Stimulated activated CD4-positive, alpha-beta T cell treated with anti-CD3 and anti-CD28 coated beads, TNF-alpha, amount 100 ng/mL, for 1 hour (primary cell): ENCODE results near the gene HOXB3.
"Not testable (repeated sequence)": the region's sequence is repeated elsewhere in the genome, so short reads cannot be mapped to it uniquely, and the experiment has no call there.

Source experiments
- DNase-seq, 3 donors: peaks; one replicate each; pipeline ENCODE4 v3.0.0-alpha.2; 2020; ENCODE audit warnings: low read depth in 3 of 3, low spot score in 1 of 3

HOXB3 gene

GRCh38 chr17:48528936-48529682 lies 60.9 kb downstream of the HOXB3 start:
- no peak for DNase-seq

DNA sequence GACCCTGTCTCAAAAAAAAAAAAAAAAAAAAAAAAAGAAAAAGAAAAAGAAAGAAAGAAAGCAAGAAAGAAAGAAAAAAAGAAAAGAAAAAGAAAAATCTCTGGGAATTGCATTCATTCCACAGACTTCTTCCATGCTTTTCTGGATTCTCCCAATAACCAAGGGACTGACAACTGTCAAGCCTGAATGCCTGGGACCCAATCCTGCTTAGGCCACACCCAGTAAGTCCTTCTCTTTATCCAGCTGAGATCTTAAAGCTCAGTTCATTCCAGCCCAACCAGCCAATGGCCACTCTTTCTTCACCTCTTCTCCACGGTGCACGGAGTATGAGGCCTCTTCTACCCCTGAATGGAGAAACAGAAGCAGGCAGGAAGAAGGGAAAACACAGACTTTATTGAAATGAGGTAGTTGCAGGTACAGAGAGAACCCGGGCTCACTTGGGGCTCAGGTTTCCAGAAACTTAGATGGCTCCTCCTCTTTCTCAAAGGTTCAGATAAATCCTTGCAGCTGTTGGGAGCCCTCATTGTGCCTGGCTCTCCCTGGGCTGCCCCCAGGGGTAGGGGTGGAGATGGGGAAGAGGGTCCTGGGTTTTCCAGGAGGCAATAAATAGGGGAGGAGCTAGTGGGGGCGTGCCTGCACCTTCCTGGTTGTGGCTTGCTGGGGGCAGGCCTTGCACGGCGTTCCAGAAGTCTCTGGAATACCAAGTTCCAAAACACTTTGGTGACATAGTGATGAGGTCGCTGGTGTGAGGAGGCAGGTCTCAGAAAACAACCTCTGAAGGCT lies 61.7 kb downstream of the HOXB3 start:
- DNase-seq: no peak

DNA sequence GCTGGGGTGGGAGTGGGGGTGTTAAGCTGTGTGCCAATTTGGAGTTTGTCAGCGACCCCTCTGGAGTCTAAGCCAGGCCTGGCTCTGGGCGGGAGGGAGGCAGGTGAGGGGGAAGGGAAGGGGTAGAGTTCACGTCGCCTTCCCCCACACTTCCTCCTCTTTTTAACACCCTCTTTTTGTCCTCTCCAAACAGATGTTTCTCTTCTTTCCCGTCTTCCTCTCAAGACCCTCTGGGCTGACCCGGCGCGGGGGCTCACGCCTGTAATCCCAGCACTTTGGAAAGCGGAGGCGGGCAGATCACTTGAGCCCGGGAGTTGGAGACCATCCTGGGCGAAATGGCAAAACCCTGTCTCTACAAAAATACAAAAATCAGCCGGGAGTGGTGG lies 62.5 kb downstream of the HOXB3 start:
- DNase-seq: no peak

- no peak for DNase-seq
These were observed 63.2 kb downstream of the HOXB3 start for GRCh38 chr17:48526608-48527546.

DNA sequence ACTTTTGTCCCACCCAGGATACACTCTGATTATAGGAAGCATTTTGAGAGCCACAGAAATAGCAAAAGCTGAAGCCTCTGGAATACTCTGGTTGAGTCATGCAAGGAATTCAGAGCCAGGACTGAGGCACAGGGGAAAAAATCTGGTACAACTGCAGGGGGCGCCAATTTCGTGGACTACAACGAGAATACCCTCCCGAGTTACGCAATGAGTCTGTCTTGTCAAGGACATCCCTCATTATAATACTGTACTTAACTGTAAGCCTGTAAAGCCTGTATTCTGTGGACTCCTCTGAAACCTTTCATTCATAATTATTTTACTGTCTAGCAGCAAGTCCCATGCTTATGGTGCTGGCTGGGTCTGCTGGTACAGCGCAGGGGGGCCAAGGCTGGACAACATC lies 67.0 kb downstream of the HOXB3 start:
- no peak for DNase-seq

DNA sequence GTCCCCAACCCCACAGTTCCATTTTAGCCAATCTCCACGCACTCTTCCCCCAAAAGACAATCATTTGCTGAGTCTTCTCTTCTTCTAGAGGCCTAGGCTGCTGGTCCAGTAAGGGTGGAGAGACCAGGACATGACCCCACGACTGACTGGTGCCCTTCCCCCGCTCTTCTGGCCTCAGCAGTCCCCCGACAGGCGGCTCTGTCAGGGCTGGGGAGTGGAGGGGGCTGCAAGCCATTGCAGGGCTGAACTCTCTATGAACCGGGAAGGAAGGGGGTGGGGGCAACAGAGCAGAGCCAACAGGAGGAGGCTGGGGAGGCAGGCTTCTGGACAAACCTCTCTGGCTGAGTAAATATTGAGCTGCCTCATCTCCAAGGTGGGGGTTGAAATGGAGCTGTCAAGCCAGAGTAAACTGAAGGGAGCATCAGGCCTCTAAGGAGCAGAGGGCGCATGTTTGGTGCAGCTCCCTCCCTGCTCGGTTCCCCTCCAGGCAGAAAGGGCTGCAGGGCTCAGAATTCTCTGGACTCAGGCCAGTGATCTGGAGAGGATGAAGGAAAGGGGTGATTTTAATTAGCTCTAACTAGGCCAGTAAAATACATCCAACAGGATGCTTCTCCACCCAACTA lies 67.9 kb downstream of the HOXB3 start:
- no peak for DNase-seq

DNA sequence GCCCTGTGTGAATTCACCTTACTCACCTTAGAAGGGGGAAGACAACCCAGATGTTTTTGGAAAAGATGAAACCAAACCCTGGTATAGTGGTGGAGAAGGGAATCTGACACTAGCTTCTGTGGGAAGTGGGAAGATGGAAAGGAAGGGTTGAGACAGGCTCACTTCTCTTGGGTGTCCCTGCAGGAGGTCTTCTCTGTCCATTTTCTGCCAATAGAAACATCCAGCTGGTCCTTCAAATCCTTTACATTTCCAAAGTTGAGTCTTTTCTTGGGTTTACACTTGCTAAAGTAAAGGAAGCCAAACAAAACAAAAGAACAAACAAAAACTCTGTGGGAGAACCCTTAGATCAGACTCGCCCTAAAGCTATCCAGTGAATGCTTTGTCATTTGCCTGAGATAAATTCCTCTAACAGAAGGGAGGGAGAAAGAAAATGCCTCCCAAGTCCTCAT lies 69.4 kb downstream of the HOXB3 start:
- DNase-seq: no peak

DNA sequence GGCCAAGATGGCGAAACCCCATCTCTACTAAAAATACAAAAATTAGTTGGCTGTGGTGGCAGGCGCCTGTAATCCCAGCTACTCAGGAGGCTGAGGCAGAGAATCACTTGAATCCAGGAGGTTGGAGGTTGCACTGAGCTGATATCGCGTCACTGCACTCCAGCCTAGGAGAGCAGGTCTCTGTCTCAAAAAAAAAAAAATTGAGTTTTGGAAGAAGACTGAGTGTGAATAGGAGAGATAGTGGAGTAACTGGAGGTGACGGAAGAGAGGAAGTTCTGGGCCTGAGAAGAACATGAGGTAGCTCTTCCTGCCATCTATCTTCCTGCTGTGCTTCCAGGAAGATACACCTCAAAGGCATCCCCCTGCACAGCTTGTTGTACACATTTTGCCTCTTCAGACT lies 70.6 kb downstream of the HOXB3 start:
- no peak for DNase-seq

GRCh38 chr17:48517478-48517877 lies 72.6 kb downstream of the HOXB3 start:
- DNase-seq: no peak

- no peak for DNase-seq
These were observed 73.8 kb downstream of the HOXB3 start for GRCh38 chr17:48515925-48516900.

GRCh38 chr17:48514477-48514876 lies 75.6 kb downstream of the HOXB3 start:
- DNase-seq: no peak

GRCh38 chr17:48513666-48514455 lies 76.2 kb downstream of the HOXB3 start:
- no peak for DNase-seq

DNA sequence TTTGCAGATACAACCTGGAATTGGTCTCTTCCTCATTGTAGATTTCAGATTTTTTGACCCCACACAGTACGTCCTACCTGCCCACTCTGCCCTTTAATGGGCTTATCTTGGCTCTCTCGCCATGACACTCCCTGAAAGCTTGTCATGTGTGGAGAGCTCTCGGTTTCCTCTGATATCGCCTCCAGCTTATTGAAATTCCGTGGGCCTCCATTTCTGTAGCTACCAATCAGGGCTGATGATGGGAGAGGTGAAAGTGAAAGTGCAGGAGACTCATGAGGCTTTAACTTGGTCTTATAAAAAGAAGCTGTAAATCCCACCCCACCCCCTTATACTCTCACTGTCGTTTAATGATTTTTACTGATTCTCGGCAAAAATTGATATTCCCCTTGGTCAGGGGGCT lies 76.9 kb downstream of the HOXB3 start:
- no peak for DNase-seq

DNA sequence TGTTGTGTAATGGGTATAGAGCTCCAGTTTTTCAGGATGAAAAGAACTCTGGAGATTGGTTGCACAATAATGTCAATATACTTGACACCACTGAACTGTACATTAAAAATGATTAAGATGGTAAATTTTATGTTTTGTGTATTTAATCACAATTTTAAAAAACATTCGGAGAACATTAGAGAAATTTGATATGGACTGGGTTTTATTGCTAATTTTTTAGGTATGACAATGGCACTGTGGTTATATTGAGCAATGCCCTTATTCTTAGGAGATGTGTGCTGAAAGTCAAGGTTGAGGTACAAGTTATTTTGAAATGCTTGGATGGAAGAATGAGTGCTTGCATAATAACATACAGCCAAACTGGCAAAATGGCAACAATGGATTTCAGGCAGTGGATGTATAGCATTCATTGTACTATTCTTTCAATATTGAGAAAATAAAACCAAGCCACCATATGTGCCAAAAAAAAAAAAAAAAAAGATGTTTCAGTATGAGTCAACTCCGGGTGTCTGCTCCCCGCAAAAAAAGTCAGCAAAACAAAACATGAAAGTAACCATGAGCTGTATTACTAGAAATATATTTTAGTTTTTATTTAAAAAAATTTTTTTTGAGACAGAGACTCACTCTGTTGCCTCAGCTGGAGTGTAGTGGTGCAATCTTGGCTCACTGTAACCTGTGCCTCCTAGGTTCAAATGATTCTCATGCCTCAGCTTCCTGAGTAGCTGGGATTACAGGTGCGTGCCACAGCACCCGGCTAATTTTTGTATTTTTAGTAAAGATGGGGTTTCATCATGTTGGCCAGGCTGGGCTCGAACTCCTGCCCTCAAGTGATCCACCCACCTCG lies 79.1 kb downstream of the HOXB3 start:
- no peak for DNase-seq

DNA sequence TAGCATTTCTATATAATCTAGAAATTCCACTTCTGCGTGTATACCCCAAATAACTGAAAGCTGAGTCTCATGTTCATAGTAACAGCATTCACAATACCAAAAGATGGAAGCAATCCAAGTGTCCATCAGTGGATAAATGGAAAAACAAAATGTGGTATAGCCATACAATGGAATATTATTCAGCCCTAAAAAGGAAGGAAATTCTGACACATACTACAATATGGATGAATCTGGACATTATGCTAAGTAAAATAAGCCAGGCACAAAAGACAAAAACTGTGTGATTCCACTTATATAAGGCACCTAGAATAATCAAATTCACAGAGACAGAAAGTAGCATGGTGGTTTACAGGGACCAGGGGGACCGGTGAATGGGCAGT lies 79.7 kb downstream of the HOXB3 start:
- DNase-seq: no peak

GRCh38 chr17:48509708-48510107 lies 80.3 kb downstream of the HOXB3 start:
- DNase-seq: not testable (repeated sequence)

GRCh38 chr17:48506246-48506645 lies 83.8 kb downstream of the HOXB3 start:
- no peak for DNase-seq

GRCh38 chr17:48505788-48506187 lies 84.3 kb downstream of the HOXB3 start:
- DNase-seq: peak in 1 of 3 donors; percentile 47
